Natural killer cell treated with Interleukin-12 subunit alpha and Interleukin-12 subunit beta and Interleukin-15 and Interleukin-18, amount 100 ng/mL, for 72 hours (primary cell): ENCODE data around the gene ZC3H11A. TPM values are rescaled to one million over a fixed set of nuclear protein-coding genes. Genes with fewer than 3 reads are reported as not detected.
"Not testable (repeated sequence)": the region's sequence is repeated elsewhere in the genome, so short reads cannot be mapped to it uniquely, and the experiment has no call there.

Source experiments
- ATAC-seq, 2 donors: fragments of 150-1000 bp; cut with Tn5 transposase in 1 of 2; sonication (Bioruptor Pico), chemical (Tn5 transposase) in 1 of 2; 2 replicates each; pipeline ENCODE4 v1.10.0; 2021
- DNase-seq: peaks from one replicate; pipeline ENCODE4 v3.0.0; 2022; ENCODE audit warnings: low spot score
- H3K27ac Mint-ChIP-seq, 2 donors: 1 replicate in 1 of 2; 2 replicates in 1 of 2; pipeline ENCODE4 v1.8.0; 2022; ENCODE audit warnings: mixed read lengths in 2 of 2, mild to moderate bottlenecking in 1 of 2, moderate library complexity in 1 of 2
- H3K27me3 Mint-ChIP-seq, 2 donors: 1 replicate in 1 of 2; 2 replicates in 1 of 2; pipeline ENCODE4 v1.8.0; 2022; ENCODE audit warnings: mixed read lengths in 2 of 2
- H3K36me3 Mint-ChIP-seq: one replicate; pipeline ENCODE4 v1.8.0; 2022; ENCODE audit warnings: mixed read lengths
- H3K4me1 Mint-ChIP-seq, 2 donors: 1 replicate in 1 of 2; 2 replicates in 1 of 2; pipeline ENCODE4 v1.8.0; 2022; ENCODE audit warnings: low read depth in 2 of 2, mixed read lengths in 2 of 2, mild to moderate bottlenecking in 1 of 2
- H3K4me3 Mint-ChIP-seq: one replicate; pipeline ENCODE4 v1.8.0; 2022; ENCODE audit warnings: mixed read lengths
- H3K9me3 Mint-ChIP-seq: 2 replicates; pipeline ENCODE4 v1.8.0; 2022; ENCODE audit warnings: mixed read lengths
- total RNA-seq, 2 donors: library from RNA; stranded (reverse); gene quantifications; one replicate each; pipeline ENCODE4 v1.2.3, GENCODE V29; 2022

The ZC3H11A gene
- total RNA-seq = 10 to 100 TPM; 84.1 to 91.8 TPM

GRCh38 chr1:203795441-203796235 lies at the start of gene ZC3H11A, which contains the start of gene ZBED6:
Gene ZC3H11A, plus strand, starts transcription at chr1:203795623. Its CDS starts 21,448 bp downstream, at chr1:203817071.
Gene ZBED6, plus strand, starts transcription at chr1:203795623. Its CDS starts 1,900 bp downstream, at chr1:203797523.
- H3K36me3 Mint-ChIP-seq = peaks cover 19% of the 10 kb centered on the region
- peaks cover 36 to 41% of the 10 kb centered on the region in 2 donors for H3K4me1 Mint-ChIP-seq

GRCh38 chr1:203746281-203746680 lies 49.1 kb upstream of the ZC3H11A start:
- DNase-seq = no peak
- ATAC-seq = no peak
- Mint-ChIP-seq H3K36me3 (peaks cover 16% of the 10 kb centered on the region), H3K4me3 (no peak overlapping the region), H3K9me3 (no peaks in the 10 kb centered on the region), H3K27me3 (no peaks in the 10 kb centered on the region), H3K4me1 (peaks cover 18 to 27% of the 10 kb centered on the region in 2 donors), H3K27ac (peak overlapping the region in 1 of 2 donors; percentile 61)

More at GRCh38 chr1:203795441-203796235, at the start of gene ZC3H11A, which contains the start of gene ZBED6:
- ATAC-seq = peak; percentile 100
- H3K4me3 Mint-ChIP-seq = peak within 1 kb of the TSS; percentile 93
- H3K27ac Mint-ChIP-seq = peak within 1 kb of the TSS; percentile 84 to 96
- peak; percentile 100 for DNase-seq
- H3K27me3 Mint-ChIP-seq = no peaks in the 10 kb centered on the region
- H3K9me3 Mint-ChIP-seq = no peaks in the 10 kb centered on the region

GRCh38 chr1:203751051-203751450 lies 44.4 kb upstream of the ZC3H11A start:
- H3K9me3 Mint-ChIP-seq = no peaks in the 10 kb centered on the region
- H3K36me3 Mint-ChIP-seq = no peaks in the 10 kb centered on the region
- H3K4me3 Mint-ChIP-seq = no peak overlapping the region
- ATAC-seq = no peak
- H3K4me1 Mint-ChIP-seq = peaks cover 9 to 18% of the 10 kb centered on the region in 2 donors
- no peak overlapping the region for H3K27ac Mint-ChIP-seq
- DNase-seq = no peak
- H3K27me3 Mint-ChIP-seq = no peaks in the 10 kb centered on the region

- not testable (repeated sequence) for ATAC-seq, H3K27me3 Mint-ChIP-seq, H3K4me3 Mint-ChIP-seq, H3K27ac Mint-ChIP-seq, DNase-seq, H3K9me3 Mint-ChIP-seq, H3K36me3 Mint-ChIP-seq
- H3K4me1 Mint-ChIP-seq = peaks cover 13 to 25% of the 10 kb centered on the region in 2 donors
Measured at GRCh38 chr1:203751618-203752361, 43.6 kb upstream of the ZC3H11A start.

GRCh38 chr1:203754455-203754864 lies 41.0 kb upstream of the ZC3H11A start:
- ATAC-seq = peak; percentile 61 to 68
- H3K4me3 Mint-ChIP-seq = peak overlapping the region; percentile 52
- H3K9me3 Mint-ChIP-seq = no peaks in the 10 kb centered on the region
- H3K36me3 Mint-ChIP-seq = no peaks in the 10 kb centered on the region
- no peaks in the 10 kb centered on the region for H3K27me3 Mint-ChIP-seq
- peak overlapping the region; percentile 62 to 86 for H3K27ac Mint-ChIP-seq
- DNase-seq = no peak
- peaks cover 14 to 26% of the 10 kb centered on the region in 2 donors for H3K4me1 Mint-ChIP-seq

- H3K36me3 Mint-ChIP-seq = no peaks in the 10 kb centered on the region
- peak overlapping the region; percentile 2 to 64 for H3K27ac Mint-ChIP-seq
- peak overlapping the region; percentile 28 for H3K4me3 Mint-ChIP-seq
- H3K4me1 Mint-ChIP-seq = peaks cover 14 to 26% of the 10 kb centered on the region in 2 donors
- H3K9me3 Mint-ChIP-seq = no peaks in the 10 kb centered on the region
- DNase-seq (no peak), ATAC-seq (peak in 1 of 2 donors; percentile 39)
- no peaks in the 10 kb centered on the region for H3K27me3 Mint-ChIP-seq
Measured at GRCh38 chr1:203756036-203756435, 39.4 kb upstream of the ZC3H11A start.

- not testable (repeated sequence) for H3K36me3 Mint-ChIP-seq, H3K9me3 Mint-ChIP-seq, DNase-seq, H3K27me3 Mint-ChIP-seq, ATAC-seq, H3K4me3 Mint-ChIP-seq, H3K27ac Mint-ChIP-seq
- H3K4me1 Mint-ChIP-seq = peaks cover 18 to 29% of the 10 kb centered on the region in 2 donors
Measured at GRCh38 chr1:203758749-203759148, 36.7 kb upstream of the ZC3H11A start.

GRCh38 chr1:203760506-203760905 lies 34.9 kb upstream of the ZC3H11A start:
- Mint-ChIP-seq H3K4me1 (peaks cover 27 to 36% of the 10 kb centered on the region in 2 donors), H3K4me3 (no peak overlapping the region), H3K27ac (peak overlapping the region in 1 of 2 donors; percentile 47), H3K36me3 (no peaks in the 10 kb centered on the region), H3K9me3 (no peaks in the 10 kb centered on the region), H3K27me3 (no peaks in the 10 kb centered on the region)
- ATAC-seq (no peak), DNase-seq (no peak)

GRCh38 chr1:203761958-203762357 lies 33.5 kb upstream of the ZC3H11A start:
- not testable (repeated sequence) for H3K4me3 Mint-ChIP-seq, H3K27ac Mint-ChIP-seq, H3K27me3 Mint-ChIP-seq, H3K36me3 Mint-ChIP-seq, ATAC-seq, H3K9me3 Mint-ChIP-seq, DNase-seq
- peaks cover 24 to 26% of the 10 kb centered on the region in 2 donors for H3K4me1 Mint-ChIP-seq

GRCh38 chr1:203763505-203763904 lies 31.9 kb upstream of the ZC3H11A start:
- DNase-seq (no peak), ATAC-seq (no peak)
- H3K9me3 Mint-ChIP-seq = no peaks in the 10 kb centered on the region
- H3K4me1 Mint-ChIP-seq = peaks cover 30 to 33% of the 10 kb centered on the region in 2 donors
- H3K27me3 Mint-ChIP-seq = no peaks in the 10 kb centered on the region
- no peaks in the 10 kb centered on the region for H3K36me3 Mint-ChIP-seq
- H3K4me3 Mint-ChIP-seq = peak overlapping the region; percentile 73
- H3K27ac Mint-ChIP-seq = peak overlapping the region; percentile 95 to 97

GRCh38 chr1:203764105-203765028 lies 31.1 kb upstream of the ZC3H11A start:
- Mint-ChIP-seq H3K4me3 (peak overlapping the region; percentile 98), H3K4me1 (peaks cover 36 to 41% of the 10 kb centered on the region in 2 donors), H3K9me3 (no peaks in the 10 kb centered on the region), H3K27me3 (no peaks in the 10 kb centered on the region), H3K27ac (peak overlapping the region; percentile 95 to 97), H3K36me3 (no peaks in the 10 kb centered on the region)
- DNase-seq (no peak), ATAC-seq (no peak)

GRCh38 chr1:203765029-203765837 lies 30.2 kb upstream of the ZC3H11A start, which contains the start of gene LAX1:
Gene LAX1, plus strand, starts transcription at chr1:203765183. Its CDS starts 383 bp downstream, at chr1:203765566.
- Mint-ChIP-seq H3K36me3 (no peaks in the 10 kb centered on the region), H3K4me3 (peak within 1 kb of the TSS; percentile 98), H3K27me3 (no peaks in the 10 kb centered on the region), H3K27ac (peak within 1 kb of the TSS; percentile 95 to 97), H3K9me3 (no peaks in the 10 kb centered on the region), H3K4me1 (peaks cover 38 to 43% of the 10 kb centered on the region in 2 donors)
- DNase-seq (peak; percentile 83), ATAC-seq (peak; percentile 86 to 92)
